NCI-H460 (cell line): ENCODE data around the gene PTGER4. TPM values are rescaled to one million over a fixed set of nuclear protein-coding genes. Genes with fewer than 3 reads are reported as not detected.
A peak's percentile ranks its signal among the peaks of the same experiment; 100 is the strongest.
"Not testable (repeated sequence)": the region's sequence is repeated elsewhere in the genome, so short reads cannot be mapped to it uniquely, and the experiment has no call there.

Experiments used
- DNase-seq: peaks from one replicate; pipeline ENCODE4 v3.0.0-alpha.2; 2016; ENCODE audit warnings: low read depth; ENCODE audit errors: extremely low read depth
- total RNA-seq: library from RNA; depleted of rRNA; stranded (reverse); fragments of >200 nt; shearing (Covaris generic); gene quantifications from 2 replicates; pipeline ENCODE4 v1.2.3, GENCODE V29; 2014

Gene PTGER4
- total RNA-seq, 1 experiment from 2014 or later: 1.6 TPM

DNA sequence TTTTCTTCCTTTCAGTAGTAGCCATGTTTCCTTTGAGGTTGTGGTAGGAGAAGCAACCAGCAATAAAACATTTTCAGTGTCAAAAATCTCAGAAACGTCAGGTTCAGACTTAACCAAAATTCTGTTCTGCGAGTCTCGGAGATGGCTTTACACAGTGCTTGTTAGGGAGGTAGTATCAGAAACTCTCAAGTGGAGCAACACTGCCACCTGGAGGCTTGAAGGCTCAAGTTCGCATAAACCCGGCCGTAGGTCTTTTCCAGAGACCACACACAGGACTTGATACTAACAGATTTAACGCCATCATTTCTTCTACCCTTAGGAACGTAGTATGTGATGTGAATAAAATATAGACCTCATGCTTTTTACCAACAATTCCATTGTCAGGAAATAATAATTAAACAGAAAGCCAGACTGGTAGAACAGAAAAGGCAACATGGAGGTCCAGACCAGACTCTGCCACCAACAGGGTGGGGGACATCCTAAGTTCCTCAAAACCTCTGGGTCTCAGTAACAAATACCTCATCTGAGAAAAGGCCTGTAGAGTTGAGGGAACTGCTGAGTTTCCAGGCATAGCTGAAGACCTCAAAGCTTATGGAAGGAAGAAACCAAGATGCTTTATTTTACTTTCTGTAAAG, 8.5 kb downstream of the PTGER4 start:
- DNase-seq: peak; percentile 89

DNA sequence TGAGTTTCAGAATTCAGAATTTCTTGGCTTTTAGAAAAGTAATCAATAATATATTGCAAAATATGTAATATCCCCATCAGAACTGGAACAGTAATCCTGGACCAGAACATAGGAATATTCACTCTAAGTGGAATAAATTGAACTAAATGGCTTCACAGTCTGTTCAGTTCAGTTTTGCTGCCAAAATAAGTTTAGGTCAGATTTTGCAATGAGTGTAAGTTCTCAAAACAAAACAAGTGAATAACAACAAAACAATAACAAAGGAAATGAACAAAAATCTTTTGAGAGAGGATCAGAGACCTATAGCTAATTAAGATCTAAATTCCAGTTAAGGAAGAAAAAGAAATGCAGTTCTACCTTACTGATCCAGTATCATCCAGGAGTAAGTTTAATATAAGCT, 9.3 kb downstream of the PTGER4 start:
- no peak for DNase-seq

DNA sequence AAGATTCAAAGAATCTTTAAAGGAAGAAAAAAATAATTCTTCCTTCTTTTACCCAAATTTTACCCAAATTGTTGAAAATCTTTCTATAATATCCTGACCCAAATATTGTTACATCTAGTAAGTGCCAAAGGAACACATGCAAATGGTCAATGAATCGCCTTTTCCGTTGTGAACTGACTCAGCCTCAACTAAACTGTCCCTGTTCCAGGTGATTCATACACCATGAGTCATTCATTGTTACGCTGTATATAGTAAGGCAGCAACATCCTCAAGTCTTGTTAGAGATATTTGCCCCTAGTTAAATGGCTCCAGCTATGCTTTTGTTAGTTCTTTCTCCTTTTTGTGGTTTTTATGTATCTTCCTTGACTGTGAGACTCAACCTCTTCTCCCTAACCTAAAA, 9.7 kb downstream of the PTGER4 start:
- peak; percentile 86 for DNase-seq

DNA sequence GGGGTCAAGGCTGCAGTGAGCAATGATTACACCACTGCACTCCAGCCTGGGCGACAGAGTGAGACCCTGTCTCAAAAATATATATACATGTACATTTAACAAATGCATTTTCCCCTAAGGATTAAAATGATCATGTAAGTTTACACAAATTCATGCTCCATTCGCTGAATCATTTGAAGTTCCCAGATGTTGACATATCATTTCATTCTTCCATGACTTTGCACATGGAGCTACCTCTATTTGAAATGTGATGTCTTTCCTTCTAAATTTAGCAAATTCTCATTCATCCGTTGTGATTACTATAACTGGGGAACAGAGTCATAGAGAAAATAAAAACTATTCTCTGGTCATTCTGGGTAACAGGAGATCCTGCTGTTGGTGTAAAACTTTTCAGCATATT, 10.6 kb downstream of the PTGER4 start:
- no peak for DNase-seq

DNA sequence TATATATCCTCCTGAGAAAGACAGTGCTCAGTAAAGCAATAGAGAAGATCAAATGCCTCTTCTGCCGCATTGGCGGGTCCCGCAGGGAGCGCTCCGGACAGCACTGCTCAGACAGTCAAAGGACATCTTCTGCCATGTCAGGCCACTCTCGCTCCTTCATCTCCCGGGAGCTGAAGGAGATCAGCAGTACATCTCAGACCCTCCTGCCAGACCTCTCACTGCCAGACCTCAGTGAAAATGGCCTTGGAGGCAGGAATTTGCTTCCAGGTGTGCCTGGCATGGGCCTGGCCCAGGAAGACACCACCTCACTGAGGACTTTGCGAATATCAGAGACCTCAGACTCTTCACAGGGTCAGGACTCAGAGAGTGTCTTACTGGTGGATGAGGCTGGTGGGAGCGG, 12.2 kb downstream of the PTGER4 start:
- no peak for DNase-seq

DNA sequence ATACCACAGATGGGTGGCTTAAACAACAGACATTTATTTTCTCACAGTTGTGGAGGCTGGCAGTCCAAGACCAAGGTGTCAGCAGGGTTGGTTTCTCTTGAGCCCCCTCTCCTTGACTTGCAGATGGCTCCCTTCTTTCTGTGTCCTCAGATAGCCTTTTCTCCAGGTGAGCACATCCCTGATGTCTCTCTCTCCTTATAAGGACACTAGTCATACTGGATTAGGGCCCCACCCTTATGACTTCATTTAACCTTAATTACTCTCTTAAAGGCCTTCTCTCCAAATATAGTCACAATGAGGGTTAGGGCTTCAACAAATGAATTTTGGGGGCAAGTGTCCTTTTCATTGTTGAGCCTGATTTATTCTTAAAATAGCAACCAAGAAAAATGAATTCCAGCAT, 14.7 kb downstream of the PTGER4 start:
- no peak for DNase-seq

DNA sequence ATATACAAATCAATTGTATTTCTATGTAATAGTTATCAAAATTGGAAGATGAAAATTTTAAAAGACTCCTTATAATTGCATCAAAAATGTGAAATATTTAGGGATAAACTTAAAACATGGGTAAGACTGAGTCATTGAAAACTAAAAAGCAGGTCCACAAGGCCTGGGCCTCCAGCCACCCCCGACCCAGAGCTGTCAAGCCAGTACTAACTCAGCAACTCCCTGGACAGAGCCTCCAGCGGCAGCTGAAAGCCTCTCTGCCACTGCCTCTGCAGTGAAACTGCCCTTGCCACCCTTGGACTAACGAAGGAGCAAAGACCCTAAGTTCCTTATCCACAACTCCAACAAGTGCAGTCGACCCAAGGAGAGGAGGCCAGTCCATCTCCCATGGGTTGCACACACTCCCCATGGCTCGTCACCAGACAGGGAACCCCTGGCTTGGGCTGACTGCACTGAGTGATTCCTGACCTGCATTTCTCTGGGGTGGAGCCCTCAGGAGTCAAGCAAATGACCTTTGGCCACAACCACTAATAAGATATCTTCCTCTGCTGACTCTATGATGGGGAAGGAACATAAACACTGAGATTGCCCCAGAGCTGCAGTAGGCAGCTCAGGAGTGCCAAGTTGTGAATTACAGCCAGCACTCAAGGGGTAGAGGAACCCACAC, 20.5 kb downstream of the PTGER4 start:
- no peak for DNase-seq

DNA sequence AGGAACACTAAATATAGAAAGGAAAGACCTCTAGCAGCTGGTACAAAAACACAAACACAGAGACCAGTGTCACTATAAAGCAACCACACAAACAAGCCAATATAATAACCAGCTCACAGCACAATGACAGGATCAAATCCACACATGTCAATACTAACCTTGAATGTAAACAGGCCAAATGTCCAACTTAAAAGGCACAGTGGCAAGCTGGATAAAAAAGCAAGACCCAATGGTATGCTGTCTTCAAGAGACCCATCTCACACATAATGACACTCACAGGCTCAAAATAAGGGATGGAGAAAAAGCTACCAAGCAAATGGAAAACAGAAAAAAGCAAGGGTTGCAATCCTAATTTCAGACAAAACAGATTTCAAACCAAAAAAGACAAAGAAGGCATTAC, 22.3 kb downstream of the PTGER4 start:
- DNase-seq: not testable (repeated sequence)

DNA sequence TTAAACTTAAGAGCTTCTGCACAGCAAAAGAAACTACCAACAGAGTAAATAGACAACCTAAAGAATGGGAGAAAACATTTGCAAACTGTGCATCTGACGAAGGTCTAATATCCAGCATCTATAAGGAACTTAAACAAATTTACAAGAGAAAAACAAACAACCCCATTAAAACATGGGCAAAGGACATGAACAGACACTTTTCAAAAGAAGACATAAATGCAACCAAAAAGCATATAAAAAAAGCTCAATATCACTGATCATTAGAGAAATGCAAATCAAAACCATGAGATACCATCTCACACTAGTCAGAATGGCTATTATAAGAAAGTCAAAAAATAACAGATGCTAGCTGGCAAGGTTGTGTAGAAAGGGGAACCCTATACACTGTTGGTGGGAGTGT, 25.8 kb downstream of the PTGER4 start:
- not testable (repeated sequence) for DNase-seq

DNA sequence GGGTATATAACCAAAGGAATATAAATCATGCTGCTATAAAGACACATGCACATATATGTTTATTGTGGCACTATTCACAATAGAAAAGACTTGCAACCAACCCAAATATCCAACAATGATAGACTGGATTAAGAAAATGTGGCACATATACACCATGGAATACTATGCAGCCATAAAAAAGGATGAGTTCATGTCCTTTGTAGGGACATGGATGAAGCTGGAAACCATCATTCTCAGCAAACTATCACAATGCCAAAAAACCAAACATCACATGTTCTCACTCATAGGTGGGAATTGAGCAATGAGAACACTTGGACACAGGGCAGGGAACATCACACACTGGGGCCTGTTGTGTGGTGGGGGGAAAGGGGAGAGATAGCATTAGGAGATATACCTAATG, 30.9 kb downstream of the PTGER4 start:
- DNase-seq: not testable (repeated sequence)

DNA sequence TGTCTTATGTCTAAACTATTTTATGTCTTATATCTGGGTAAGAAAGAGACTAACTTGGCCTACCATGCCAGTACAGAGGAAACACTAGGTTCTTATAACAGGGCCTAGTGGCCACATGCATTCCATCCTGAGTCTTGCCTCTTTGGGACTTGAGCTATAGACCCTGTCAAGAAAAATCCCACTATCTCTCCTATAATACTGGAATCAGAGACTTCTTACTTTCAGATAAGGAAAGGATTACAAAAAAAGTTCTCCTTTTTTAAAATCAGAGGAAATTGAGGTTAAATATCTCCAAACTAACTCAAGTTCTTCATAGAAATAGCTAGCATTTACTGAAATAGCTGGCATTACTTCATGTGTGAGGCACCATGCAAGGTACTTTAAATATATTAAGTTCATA, 34.3 kb downstream of the PTGER4 start:
- no peak for DNase-seq

DNA sequence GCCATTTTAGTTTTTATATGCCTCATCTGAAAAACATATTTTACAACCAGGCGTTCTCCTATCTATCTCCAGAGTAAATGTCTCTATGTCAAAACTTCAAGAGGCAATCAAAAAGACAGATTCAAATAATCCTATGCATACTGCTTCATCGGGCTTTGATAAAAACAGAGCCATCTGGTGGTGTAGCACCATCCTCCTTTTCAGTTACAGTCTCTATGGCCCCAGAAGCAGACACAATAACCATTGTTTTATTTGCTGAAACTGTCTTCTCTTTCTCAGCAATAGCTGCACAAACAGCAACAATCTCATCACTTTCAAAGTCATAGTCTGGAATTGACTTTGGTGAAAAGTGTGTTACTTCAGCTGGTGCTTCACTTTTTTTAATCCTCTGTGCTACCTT, 36.3 kb downstream of the PTGER4 start:
- peak; percentile 9 for DNase-seq

DNA sequence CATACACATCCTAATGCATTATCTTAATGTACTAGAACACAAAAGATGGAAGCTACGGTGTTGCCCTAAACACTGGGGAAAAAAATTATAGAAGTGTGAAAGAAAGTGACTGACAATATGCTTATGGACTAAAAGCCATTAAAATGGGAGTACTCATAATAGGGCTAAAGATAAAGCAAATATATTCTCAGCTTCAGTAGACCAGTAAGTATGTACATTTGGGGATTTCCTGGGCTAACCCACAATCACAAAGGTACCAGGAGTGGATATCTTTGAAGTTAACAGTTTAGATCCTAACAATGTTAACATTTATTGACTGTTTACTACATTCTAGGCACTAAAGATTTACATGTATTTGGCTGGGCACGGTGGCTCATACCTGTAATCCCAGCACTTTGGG, 36.9 kb downstream of the PTGER4 start:
- DNase-seq: no peak

DNA sequence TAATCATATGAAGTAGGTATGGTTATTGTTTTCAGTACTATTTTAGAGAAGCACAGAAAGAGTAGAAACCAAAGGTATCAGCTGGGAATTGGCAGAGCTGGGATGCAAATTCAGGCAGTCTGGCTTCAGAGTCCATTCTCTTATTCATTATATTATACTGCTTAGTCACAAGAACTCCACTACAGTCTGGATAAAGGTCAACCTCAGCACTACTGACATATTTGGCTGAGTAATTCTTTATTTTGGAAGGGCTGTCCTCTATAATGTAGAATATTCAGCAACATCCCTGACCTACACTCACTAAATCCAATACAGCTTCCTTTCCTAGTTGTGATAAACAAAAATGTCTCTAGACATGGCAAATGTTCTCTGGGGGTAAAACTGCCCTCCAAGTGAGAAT, 37.6 kb downstream of the PTGER4 start:
- DNase-seq: no peak

DNA sequence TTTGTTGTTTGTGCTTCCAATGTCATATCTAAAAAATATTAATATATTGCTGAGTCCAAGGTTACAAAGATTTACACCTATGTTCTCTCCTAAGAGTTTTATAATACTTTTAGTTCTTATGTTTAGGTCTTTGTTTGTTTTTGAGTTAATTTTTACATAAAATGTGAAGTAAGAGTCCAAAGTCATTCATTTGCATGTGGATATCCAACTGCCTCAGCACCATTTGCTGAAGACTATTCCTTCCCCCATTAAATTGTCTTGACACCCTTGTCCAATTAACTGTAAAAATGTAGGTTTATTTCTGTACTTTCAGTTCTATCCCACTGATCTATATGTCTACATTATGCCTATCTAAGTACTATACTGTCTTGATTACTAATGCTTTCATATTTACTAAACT, 40.4 kb downstream of the PTGER4 start:
- DNase-seq: no peak

DNA sequence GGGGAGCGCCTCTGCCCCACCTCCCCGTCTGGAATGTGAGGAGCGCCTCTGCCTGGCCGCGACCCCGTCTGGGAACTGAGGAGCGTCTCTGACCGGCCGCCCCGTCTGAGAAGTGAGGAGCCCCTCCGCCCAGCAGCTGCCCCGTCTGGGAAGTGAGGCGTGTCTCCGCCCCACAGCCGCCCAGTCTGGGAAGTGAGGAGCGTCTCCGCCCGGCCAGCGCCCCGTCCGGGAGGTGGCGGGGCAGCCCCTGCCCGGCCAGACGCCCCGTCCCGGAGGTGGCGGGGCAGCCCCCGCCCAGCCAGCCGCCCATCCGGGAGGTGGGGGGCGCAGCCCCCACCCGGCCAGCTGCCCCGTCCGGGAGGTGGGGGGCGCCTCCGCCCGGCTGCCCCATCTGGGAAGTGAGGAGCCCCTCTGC, 42.8 kb downstream of the PTGER4 start:
- DNase-seq: not testable (repeated sequence)

DNA sequence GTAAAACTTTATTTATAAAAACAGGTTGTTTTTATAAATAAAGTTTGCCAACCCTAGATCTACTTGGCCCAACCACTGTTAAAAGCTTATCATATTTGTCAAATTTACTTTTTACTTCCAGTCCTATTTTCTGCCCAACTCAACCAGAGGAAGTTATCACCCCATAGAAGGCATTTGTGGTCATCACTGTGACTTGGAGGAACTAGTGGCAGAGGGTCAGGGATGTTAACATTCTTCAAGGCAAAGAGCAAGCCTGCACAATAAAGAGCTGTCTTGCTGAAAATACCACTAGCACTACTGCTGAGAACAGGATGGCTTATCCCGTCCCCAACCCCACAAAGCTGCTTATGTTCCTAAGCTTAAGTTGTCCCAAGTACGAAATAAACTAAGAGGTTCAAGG, 53.7 kb downstream of the PTGER4 start:
- no peak for DNase-seq

DNA sequence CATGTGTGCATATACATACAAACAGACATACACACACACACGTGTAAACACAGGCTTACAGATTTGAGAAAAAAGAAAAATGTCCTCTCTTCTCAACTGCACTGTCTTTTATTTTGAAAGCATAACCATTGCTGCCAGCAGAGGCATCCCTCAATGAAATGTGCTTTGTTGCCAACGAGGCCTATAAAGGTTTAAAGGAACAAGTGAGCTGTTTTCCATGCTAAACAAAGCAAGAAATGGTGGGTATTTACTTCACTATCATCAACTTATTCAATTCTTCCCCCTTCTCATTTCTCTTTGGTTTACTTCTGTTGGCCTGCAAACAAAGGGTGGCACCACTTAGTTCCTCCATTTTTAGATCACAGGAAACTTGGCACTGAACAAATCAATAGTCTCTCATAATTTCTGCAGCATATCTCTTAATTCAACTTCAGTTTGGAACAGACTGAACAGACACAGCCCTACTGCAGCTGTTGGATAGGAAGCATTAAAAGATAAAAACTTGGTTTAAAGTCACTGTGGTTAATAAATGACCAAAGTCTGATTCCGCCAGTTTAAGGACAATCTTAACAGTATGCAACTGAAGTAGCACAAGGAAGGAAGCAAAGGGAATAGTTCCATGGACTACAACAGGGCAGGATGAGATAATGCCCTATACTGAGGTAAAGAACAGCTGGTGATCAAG, 54.3 kb downstream of the PTGER4 start:
- DNase-seq: no peak

DNA sequence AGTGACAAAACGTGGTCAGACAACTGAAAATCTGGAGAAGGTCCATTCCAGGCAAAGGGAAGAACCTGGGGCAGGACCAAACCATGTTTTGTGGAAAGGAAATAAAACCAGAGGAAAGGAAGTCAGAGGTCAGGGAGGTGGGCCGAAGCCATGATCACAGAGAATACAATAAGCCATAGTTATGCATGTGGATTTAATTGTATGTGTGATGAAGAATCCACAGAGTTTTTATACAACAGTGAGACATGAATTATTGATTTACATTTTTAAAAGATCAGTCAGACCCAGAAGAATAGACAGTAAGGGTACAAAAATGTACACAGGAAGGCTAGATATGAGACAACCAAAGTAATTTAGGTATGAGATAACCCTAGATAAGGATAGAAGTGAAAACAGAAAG, 55.3 kb downstream of the PTGER4 start:
- no peak for DNase-seq

DNA sequence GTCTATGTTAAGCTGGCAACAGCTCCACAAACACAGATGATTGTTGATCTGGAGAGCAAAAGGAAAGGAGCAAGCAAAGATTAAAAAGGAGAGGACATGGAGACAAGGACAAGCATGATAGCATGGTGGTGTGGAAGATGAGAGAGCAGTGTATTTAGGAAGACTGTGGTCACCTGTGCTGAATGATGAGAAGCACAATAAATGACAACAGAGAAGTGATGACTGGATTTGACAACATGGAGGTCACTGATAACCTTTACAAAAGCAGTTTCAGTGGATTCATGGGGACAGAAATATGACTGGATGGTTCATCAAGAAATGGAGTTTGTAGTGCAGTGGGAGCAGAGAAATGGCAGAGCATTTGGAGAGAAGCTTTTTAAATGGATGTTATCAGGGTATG, 55.9 kb downstream of the PTGER4 start:
- DNase-seq: no peak

DNA sequence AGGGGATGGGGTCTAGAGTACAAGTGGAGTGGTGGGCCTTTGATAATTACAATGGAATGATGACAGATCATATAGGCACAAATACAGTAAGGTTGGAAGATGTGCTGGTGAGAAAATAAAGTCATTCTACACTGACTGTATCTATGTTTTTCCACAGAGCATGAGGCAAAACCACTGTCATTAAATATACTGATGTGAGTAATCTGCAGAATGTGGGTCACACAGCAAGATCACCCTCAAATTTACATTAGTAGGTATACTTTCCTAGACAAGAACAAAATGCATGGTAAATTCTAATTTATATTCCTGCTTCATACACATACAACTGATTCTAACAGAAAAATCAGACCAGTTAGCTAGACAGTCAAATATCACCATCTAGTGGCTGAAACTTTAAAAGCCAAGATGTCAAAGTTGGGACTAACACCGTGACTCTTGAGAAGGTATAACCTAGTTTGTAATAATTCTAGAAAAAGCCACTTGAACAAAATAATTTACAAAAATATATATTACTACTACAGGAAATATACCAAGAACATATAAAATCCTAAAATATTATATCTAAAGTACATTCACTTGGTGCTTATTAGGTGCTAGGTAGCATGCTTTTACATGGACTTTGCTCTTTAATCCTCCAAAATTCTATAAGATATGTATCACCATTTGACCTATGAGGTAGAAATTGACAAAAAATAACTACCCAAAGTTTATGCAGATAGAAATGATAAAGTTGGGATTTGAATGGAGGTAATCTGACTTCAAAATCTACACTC, 56.6 kb downstream of the PTGER4 start:
- peak; percentile 73 for DNase-seq
